Measurements from ENCODE around the gene C6orf47. TPM values are rescaled to one million over a fixed set of nuclear protein-coding genes. Genes with fewer than 3 reads are reported as not detected.

The C6orf47 gene
- polyA plus RNA-seq, 3 donors = 17.3 to 22.9 (median 18.4) TPM

DNA sequence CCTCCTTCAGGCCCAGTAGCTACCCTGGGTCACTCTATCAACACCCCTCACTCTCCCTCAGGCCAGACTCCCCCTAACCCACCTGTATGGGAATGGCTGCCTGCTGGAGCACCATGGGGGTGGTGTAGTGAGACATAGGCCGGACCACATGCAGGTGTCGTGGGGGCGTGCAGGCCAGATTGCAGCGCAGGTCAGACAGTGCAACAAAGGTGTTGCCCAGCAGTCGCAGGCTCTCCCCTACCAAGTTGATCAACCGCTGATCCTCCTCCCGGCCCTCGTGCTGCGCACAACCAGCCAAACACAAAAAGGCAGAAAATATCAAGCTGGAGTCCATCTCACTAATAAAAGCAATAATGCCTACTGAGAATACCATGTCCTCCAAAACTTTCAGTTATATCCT is 15.3 kb downstream of the C6orf47 start:
- DNase-seq (ENCODE audit: extremely low read depth in 1 of 11, low read depth in 9 of 11, low spot score in 4 of 11) = no peak

DNA sequence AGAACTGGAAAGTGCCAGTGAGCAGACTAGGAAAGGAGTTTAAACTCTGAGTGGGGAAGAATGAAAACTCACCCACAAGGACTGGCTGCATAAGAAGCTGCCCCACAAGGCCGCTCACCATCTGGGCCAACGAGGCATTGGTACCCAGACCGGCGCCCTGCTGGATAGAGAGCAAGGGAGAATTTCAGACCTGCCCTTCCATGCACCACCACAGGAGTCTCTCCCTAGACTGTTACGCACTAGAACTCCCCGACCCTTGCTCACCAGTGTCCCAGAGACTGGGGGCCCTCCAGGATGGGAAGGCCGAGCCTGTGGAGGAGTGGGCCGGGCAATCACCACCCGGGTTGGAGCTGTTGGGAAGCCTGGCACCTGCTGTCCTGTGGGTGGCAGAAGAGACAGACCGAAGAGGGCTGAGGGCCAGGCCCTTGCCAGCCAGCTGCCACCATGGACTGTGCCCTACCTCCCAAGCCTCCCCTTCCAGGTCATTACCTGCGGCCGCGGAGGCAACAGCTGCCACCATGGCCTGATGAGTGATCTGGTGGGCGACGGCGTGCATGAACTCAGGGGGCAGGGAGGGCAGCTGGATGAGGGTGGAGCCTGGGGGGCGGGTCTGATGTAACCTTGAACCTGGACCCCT is 16.6 kb downstream of the C6orf47 start:
- DNase-seq (ENCODE audit: extremely low read depth in 1 of 11, low read depth in 9 of 11, low spot score in 4 of 11) = no peak

DNA sequence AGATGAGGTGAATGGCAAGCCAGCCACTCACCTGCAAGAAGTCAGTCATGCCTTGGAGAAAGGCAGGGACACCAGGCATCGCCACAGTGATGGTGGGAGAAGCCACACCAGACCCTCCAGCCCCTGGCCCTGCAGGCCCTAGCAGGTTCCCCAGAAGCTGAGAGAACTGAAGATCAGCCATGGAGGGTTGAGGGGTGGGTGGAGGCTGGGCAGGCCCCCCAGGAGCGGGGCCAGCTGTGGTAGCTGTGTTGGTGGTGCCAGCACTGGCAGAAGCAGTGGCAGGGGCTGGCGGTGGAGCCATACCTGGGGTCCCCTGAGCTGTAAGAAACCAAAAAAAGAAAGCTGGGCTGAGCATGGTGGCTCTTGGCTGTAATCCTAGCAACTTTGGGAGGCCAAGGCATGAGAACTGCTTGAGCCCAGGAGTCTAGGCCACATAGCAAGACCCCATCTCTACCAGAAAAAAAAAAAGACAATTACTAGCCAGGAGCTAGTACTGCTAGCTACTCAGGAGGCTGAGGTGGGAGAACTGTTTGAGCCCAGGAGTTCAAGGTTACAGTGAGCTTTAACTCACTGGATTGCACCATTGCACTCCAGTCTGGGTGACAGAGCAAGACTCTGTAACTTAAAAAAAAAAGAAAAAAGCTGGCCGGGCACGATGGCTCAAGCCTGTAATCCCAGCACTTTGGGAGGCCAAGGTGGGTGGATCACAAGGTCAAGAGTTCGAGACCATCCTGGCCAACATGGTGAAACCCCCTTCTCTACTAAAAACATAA is 17.6 kb downstream of the C6orf47 start:
- DNase-seq (ENCODE audit: extremely low read depth in 1 of 11, low read depth in 9 of 11, low spot score in 4 of 11) = no peak

DNA sequence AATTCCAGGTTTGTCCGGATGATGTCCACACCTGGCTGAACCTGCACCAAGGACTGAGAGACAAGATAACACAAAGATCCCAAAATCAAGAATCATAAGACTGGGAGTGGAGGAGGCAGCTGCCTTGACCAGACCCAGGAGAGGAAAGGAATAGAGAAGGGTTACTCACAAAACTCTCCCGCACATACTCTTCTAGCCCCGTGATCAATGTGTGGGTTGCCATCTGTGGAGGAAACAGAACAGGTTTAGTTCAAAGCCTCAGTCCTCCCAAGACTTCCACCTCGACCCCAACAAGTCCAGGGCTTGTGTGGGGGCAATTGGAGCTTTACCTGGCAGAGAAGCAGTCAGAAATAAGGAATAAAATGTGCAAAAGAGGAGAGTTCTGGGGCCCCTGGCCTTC is 19.2 kb downstream of the C6orf47 start:
- DNase-seq (ENCODE audit: extremely low read depth in 1 of 11, low read depth in 9 of 11, low spot score in 4 of 11) = no peak

DNA sequence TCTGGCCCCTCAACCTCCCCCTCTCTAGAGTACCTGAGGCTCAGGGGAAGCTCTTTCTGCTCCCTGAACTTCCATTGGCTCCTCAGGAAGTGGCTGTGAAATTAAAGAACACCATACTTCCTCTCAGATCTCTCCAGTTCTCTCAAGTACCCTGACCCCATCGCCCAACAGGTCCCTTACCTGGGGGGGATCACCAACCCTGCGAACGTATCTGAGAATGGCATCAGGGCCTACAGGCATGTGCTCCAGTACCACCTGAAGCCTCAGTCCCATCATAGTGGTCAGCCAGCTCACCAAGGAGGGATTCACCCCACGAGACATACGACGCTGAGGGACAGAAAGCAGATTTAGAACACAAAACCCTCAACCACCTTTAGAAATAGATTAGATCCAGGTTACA is 20.0 kb downstream of the C6orf47 start:
- no peak for DNase-seq (ENCODE audit: extremely low read depth in 1 of 11, low read depth in 9 of 11, low spot score in 4 of 11)

DNA sequence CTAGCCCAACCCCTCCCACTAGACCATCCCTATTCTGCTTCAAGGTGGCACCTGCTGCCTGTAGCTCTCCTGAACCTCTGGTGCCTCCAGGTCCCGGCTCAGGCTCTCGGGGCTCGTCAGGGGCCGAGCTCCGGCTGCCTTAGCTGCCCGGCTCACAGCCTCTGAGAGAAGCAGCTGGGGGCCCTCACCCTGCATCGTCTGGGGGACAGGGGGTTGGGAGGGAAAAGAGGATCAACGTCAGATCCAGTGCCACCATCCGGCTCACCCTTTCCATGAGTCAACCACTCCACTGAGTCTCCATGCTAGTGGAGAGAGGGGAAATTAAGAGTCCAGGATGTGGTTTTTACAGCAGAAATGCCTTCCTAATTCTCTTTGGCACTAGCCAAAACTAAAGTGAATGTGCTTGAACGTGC is 21.1 kb downstream of the C6orf47 start:
- DNase-seq (ENCODE audit: extremely low read depth in 1 of 11, low read depth in 9 of 11, low spot score in 4 of 11) = no peak

DNA sequence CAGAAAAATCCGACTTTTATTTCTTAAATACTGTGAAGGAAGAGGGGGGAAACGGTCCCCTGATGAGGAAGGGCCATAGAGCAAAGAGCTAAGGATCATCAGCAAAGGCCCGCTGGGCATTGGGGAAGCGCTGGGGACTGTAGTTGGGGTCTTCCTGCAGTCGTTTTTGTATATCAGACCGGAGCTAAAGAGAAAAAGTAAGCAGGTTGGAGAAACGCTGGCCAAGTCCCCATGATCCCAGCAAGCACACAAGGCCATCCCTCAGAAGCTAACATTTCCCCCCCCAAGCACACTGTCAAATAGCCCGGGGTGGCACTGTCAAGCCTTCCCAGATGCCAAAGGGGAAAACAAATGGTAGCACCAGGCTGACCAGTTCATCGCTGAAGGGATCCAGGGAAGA is 21.5 kb downstream of the C6orf47 start:
- no peak for DNase-seq (ENCODE audit: extremely low read depth in 1 of 11, low read depth in 9 of 11, low spot score in 4 of 11)

DNA sequence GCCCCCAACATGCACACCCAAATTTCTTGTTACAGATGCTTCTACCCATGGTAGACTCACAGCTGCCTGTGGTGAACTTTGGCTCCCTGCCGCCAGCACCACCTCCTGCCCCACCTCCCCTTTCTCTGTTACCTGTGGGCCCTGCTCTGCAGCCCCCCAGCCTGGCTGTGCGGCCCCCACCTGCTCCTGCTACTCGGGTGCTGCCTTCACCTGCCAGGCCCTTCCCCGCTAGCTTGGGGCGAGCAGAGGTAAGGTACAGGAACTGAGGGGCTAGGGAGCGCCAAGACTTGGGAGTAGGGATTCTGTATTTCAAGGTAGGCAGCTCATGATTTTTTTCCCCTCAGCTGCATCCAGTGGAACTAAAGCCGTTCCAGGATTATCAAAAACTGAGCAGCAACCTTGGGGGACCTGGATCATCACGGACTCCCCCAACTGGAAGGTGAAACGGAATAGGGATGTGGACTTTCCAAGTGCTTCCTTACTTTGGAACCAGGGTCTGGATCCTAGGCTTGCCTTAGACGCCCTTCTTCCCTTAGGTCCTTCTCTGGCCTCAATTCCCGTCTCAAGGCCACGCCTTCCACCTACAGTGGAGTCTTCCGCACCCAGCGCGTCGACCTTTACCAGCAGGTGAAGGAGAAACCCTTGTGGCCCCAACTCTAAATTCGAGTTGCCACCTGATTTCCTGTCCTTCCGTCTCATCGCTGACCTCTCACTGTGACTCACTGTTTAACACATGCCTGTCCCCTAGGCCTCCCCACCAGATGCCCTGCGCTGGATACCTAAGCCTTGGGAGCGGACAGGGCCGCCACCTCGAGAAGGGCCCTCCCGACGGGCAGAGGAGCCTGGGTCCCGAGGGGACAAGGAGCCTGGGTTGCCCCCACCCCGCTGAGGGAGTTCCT is 23.6 kb downstream of the C6orf47 start:
- DNase-seq (ENCODE audit: extremely low read depth in 1 of 11, low read depth in 9 of 11, low spot score in 4 of 11) = no peak

DNA sequence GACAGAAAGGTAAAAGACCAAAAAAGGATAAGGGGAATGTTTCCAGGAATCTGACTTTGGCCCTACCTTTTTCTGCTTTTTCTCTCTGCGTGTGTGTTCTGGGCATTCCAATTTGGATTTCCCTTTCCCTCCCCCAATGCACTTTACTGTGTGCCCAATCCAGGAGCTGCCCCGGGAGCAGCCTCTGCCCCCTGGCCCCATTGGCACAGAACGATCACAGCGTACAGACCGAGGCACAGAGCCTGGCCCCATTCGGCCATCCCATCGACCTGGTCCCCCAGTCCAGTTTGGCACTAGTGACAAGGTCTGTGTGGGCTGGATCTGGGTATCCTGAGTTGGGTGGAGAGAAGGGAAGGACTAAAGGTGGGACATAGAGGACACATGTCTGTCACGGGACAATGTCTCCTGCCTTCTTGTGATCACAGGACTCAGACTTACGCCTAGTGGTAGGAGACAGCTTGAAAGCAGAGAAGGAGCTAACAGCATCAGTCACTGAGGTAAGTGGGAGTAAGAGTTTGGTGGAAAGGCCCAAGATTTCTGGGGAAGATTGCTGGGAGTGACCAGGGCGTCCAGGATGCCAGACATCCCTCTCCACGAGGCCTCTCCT is 25.5 kb downstream of the C6orf47 start:
- DNase-seq (ENCODE audit: extremely low read depth in 1 of 11, low read depth in 9 of 11, low spot score in 4 of 11) = no peak

DNA sequence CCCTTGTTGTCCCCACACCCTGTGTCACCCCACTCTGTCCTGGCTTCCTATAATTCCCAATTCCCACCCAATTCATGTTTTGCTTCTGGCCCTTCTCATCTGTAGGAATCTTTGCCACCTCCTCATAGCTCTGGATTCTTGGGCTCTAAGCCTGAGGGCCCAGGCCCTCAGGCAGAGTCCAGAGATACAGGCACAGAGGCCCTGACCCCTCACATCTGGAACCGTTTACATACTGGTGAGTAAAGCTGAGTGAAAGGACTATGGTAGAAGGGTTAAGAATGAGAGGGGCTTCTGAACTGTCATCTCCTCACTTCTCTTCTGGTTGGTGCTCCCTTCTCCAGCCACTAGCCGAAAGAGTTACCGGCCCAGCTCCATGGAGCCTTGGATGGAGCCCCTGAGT is 26.4 kb downstream of the C6orf47 start:
- no peak for DNase-seq (ENCODE audit: extremely low read depth in 1 of 11, low read depth in 9 of 11, low spot score in 4 of 11)

DNA sequence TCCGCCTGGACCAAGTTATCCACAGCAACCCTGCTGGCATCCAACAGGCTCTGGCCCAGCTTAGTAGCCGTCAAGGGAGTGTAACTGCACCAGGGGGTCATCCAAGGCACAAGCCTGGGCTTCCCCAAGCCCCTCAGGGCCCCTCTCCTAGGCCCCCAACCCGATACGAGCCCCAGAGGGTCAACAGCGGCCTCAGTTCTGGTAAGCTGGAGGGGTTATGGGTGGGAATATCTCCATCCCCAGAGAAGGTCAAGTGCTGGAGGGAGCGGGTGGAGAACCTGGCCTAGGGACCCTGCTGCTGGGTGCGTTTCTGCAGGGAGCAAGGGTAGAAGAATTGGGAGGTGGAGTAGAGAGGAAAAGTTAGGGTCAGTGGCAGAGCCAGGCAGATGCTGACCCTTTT is 27.1 kb downstream of the C6orf47 start:
- no peak for DNase-seq (ENCODE audit: extremely low read depth in 1 of 11, low read depth in 9 of 11, low spot score in 4 of 11)

DNA sequence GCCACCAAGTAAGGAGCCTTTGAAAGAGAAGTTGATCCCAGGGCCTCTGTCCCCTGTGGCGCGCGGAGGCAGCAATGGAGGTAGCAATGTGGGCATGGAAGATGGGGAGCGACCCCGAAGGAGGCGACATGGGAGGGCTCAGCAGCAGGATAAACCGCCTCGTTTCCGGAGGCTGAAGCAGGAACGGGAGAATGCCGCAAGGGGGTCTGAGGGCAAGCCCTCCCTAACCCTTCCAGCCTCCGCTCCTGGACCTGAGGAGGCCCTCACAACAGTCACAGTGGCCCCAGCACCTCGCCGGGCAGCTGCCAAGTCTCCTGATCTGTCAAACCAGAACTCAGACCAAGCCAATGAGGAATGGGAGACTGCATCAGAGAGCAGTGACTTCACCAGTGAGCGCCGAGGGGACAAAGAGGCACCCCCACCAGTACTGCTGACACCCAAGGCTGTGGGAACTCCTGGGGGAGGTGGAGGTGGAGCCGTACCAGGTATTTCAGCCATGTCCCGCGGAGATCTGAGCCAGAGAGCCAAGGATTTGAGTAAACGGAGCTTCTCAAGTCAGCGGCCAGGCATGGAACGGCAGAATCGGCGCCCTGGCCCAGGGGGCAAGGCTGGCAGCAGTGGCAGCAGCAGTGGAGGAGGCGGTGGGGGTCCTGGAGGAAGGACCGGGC is 28.2 kb downstream of the C6orf47 start:
- DNase-seq (ENCODE audit: extremely low read depth in 1 of 11, low read depth in 9 of 11, low spot score in 4 of 11) = no peak

DNA sequence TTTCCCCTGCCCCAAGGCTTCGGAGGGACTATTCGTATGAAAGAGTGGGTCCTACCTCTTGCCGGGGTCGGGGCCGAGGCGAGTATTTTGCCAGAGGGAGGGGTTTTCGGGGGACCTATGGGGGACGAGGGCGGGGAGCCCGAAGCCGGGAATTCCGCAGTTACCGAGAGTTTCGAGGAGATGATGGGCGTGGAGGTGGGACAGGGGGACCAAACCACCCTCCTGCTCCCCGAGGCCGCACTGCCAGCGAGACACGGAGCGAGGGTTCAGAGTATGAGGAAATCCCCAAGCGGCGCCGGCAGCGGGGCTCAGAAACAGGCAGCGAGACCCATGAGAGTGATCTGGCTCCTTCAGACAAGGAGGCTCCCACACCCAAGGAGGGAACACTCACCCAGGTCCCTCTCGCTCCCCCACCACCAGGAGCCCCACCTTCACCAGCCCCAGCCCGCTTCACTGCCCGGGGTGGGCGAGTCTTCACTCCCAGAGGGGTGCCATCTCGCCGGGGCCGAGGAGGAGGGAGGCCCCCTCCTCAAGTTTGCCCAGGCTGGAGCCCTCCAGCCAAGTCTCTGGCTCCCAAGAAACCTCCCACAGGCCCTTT is 28.8 kb downstream of the C6orf47 start:
- no peak for DNase-seq (ENCODE audit: extremely low read depth in 1 of 11, low read depth in 9 of 11, low spot score in 4 of 11)

DNA sequence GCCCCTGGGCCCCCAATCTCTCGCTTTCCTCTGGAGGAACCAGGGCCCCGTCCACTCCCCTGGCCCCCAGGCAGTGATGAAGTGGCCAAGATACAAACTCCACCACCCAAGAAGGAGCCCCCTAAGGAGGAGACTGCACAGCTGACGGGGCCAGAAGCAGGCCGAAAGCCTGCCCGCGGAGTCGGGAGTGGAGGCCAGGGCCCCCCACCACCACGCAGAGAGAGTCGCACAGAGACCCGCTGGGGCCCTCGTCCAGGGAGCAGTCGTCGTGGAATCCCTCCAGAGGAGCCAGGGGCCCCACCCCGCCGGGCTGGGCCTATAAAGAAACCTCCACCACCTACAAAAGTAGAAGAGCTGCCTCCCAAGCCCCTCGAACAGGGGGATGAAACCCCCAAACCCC is 29.4 kb downstream of the C6orf47 start:
- no peak for DNase-seq (ENCODE audit: extremely low read depth in 1 of 11, low read depth in 9 of 11, low spot score in 4 of 11)

DNA sequence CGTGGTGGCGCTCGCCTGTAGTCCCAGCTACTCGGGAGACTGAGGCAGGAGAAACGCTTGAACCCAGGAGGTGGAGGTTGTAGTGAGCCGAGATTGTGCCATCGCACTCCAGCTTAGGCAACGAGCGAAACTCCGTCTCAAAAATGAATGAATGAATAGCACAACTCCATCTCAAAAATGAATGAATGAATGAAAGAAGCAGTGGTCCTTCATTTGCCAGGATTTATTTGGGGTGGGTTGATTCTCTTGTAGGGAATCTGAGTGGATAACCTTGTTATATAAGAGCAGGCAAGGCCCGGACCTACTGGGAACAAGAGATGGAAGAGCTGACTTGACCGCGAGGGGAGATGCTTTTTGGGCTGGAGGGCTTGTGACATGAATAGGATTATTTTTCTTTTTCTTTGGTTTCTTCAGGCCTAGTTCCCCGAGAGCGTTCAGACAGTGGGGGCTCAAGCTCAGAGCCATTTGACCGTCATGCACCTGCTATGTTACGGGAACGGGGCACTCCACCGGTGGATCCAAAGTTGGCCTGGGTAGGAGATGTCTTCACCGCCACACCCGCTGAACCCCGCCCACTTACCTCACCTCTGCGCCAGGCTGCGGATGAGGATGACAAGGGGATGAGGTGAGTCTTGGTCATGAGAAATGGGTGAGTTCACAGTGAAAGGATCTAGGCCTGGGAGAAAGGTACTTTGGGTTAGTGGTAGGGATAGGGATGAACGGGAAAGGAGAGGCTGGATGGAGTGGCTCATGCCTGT is 30.2 kb downstream of the C6orf47 start:
- no peak for DNase-seq (ENCODE audit: extremely low read depth in 1 of 11, low read depth in 9 of 11, low spot score in 4 of 11)

DNA sequence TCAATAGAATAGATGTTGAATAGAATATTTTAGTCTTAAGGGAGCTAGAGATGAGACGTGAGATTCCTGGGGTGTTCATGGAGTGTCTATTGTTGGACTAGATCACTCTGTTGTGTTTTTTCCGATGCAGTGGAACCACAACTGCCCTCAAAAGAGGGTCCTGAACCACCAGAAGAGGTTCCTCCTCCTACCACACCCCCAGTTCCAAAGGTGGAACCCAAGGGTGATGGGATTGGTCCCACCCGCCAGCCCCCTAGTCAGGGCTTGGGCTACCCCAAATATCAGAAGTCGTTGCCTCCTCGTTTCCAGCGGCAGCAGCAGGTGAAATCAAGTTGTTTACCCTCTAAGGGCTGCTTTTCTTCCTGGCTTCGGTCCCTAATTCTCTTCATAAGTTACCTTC is 31.6 kb downstream of the C6orf47 start:
- no peak for DNase-seq (ENCODE audit: extremely low read depth in 1 of 11, low read depth in 9 of 11, low spot score in 4 of 11)

DNA sequence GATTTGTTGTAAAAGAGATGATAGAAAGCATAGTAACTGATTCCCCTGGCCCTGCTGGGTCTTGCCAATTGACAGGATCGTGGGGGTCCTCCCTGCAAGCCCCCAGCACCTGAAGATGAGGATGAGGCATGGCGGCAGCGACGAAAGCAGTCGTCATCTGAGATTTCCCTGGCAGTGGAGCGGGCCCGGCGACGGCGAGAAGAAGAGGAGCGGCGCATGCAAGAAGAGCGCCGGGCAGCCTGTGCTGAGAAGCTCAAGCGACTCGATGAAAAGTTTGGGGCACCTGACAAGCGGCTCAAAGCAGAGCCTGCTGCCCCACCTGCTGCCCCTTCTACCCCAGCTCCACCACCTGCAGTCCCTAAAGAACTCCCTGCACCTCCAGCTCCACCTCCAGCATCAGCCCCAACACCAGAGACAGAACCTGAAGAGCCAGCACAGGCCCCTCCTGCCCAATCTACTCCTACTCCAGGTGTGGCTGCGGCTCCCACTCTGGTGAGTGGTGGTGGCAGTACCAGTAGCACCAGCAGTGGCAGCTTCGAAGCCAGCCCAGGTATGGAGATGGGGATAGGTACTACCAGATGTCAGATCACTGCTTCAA is 32.8 kb downstream of the C6orf47 start:
- DNase-seq (ENCODE audit: extremely low read depth in 1 of 11, low read depth in 9 of 11, low spot score in 4 of 11) = no peak

DNA sequence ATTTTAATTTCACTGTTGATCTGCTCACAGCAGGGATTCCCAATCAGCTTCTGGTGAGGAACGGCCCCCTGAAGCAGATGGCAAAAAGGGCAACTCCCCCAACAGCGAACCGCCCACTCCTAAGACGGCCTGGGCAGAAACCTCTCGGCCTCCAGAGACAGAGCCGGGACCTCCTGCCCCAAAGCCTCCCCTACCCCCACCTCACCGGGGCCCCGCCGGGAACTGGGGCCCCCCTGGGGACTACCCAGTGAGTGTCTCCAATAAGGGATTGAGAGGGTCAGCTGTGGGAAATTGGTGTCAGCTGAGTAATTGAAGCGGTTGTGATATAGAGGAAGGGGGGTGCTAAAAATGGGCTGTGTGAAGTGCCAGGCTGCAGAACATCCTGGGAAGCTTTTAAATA is 33.6 kb downstream of the C6orf47 start:
- DNase-seq (ENCODE audit: extremely low read depth in 1 of 11, low read depth in 9 of 11, low spot score in 4 of 11) = no peak
